OCI-LY7 (cell line): ENCODE results near the gene MALRD1. TPM values are rescaled to one million over a fixed set of nuclear protein-coding genes. Genes with fewer than 3 reads are reported as not detected.

Experiments used
- BruUV-seq: library from RNA; stranded (reverse); fragments of 400-500 nt; replicated peaks from 2 replicates; lab custom pipeline; 2021; lab: Mats Ljungman, UMichigan
- CTCF ChIA-PET: fragments of 300-600 bp; sonication (Branson Sonifier 250); formaldehyde crosslinking; loops from one replicate; lab custom pipeline; 2022; ENCODE audit warnings: antibody characterized with exemption; ENCODE audit not compliant: unreplicated experiment; lab: Charles Lee
- POLR2A ChIA-PET: fragments of 300-600 bp; sonication (Branson Sonifier 250); formaldehyde crosslinking; loops from one replicate; lab custom pipeline; 2022; ENCODE audit warnings: antibody characterized with exemption; lab: Charles Lee
- DNase-seq: peaks from one replicate; pipeline ENCODE4 v3.0.0-alpha.2; 2015; ENCODE audit warnings: low spot score
- H2AFZ ChIP-seq: fragments of 200-600 bp; sonication (generic), shearing (Covaris generic); 2 replicates; pipeline ENCODE4 v1.6.1; 2014; ENCODE audit warnings: mild to moderate bottlenecking, antibody characterized with exemption, low read length, moderate library complexity
- H3K27ac ChIP-seq: fragments of 200-600 bp; sonication (generic); 2 replicates; pipeline ENCODE4 v1.5.1; 2014; ENCODE audit warnings: mixed run types, low read depth, mild to moderate bottlenecking, moderate library complexity, low read length, inconsistent platforms; ENCODE audit not compliant: poor library complexity, severe bottlenecking
- H3K36me3 ChIP-seq: fragments of 200-600 bp; sonication (generic); 2 replicates; pipeline ENCODE4 v1.6.1; 2014; ENCODE audit warnings: mild to moderate bottlenecking, antibody characterized with exemption, low read length, moderate library complexity, mixed read lengths; ENCODE audit not compliant: insufficient read depth
- H3K4me1 ChIP-seq: fragments of 200-600 bp; sonication (generic); 2 replicates; pipeline ENCODE4 v1.5.1; 2014; ENCODE audit warnings: mild to moderate bottlenecking, low read length; ENCODE audit not compliant: insufficient read depth, poor library complexity, severe bottlenecking
- H3K4me2 ChIP-seq: fragments of 200-600 bp; sonication (generic); 2 replicates; pipeline ENCODE4 v1.6.1; 2014; ENCODE audit warnings: mild to moderate bottlenecking, low read length
- H3K4me3 ChIP-seq: fragments of 200-600 bp; sonication (generic); 2 replicates; pipeline ENCODE4 v1.5.1; 2014; ENCODE audit warnings: mild to moderate bottlenecking, low read depth, low read length; ENCODE audit not compliant: poor library complexity, severe bottlenecking
- H3K79me2 ChIP-seq: fragments of 200-600 bp; sonication (generic); 2 replicates; pipeline ENCODE4 v1.6.1; 2016; ENCODE audit warnings: low read depth, mild to moderate bottlenecking, low read length, moderate library complexity, mixed read lengths; ENCODE audit not compliant: insufficient read depth
- H3K9me2 ChIP-seq: fragments of 200-600 bp; sonication (generic); 2 replicates; pipeline ENCODE4 v1.6.1; 2016; ENCODE audit warnings: mild to moderate bottlenecking, low read length, mixed read lengths; ENCODE audit not compliant: insufficient read depth
- H3K9me3 ChIP-seq: fragments of 200-600 bp; sonication (generic); 2 replicates; pipeline ENCODE4 v1.6.1; 2014; ENCODE audit warnings: mild to moderate bottlenecking, mixed run types, low read length, mixed read lengths
- H4K20me1 ChIP-seq: fragments of 200-600 bp; sonication (generic); 2 replicates; pipeline ENCODE4 v1.6.1; 2014; ENCODE audit warnings: mild to moderate bottlenecking, antibody characterized with exemption, low read length, moderate library complexity, mixed read lengths; ENCODE audit not compliant: insufficient read depth
- EZH2phosphoT487 ChIP-seq: fragments of 200-600 bp; sonication (generic); IDR thresholded peaks from 2 replicates; pipeline ENCODE4 v1.6.1; 2018; ENCODE audit warnings: low read depth, borderline replicate concordance, mild to moderate bottlenecking, mixed run types, antibody characterized with exemption, low read length, moderate library complexity, mixed read lengths
- intact Hi-C: fragments of 100-400 bp; cut with micrococcal nuclease; formaldehyde crosslinking; loops from one replicate; pipeline ENCODE4 v1.10.0; 2022; ENCODE audit not compliant: unreplicated experiment
- total RNA-seq, 2 experiments: library from RNA; depleted of rRNA in 1 of 2; stranded (reverse); fragments of >200 nt in 1 of 2; shearing (Covaris generic) in 1 of 2; gene quantifications; 2 replicates each; pipeline ENCODE4 v1.2.3, GENCODE V29; 2014 to 2022
- TF ChIP-seq, protein P1 (sequence below): fragments of 200-600 bp; sonication (generic); conservative IDR thresholded peaks from 2 replicates; pipeline ENCODE4 v1.5.1; 2014; ENCODE audit warnings: mild to moderate bottlenecking, antibody characterized with exemption, low read length, moderate library complexity, mixed read lengths

Gene MALRD1
- total RNA-seq, 2 experiments from 2014 or later, result not detected

DNA sequence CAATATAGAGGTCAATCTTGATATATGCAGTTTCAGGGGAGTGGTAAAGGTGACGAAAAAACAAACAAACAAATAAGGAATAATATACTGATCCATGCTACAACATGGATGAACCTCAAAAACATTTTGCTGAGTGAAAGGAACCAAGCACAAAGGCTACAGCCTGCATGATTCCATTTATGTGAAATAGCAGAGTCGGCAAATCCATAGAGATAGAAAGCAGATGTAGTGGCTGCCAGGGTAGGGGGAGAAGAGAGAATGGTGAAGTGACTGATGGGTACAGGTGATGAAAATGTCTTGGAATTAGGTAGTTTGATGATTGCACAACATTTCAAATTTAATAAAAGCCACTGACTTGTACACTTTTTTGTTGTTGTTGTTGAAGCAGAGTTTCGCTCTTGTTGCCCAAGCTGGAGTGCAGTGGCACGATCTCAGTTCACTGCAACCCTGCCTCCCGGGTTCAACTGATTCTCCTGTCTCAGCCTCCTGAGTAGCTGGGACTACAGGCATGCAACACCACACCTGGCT, 71.8 kb downstream of the MALRD1 start:
- CTCF ChIA-PET, result no interaction called here
- Histone ChIP-seq H4K20me1 (no peaks in the 10 kb centered on the region), H3K4me1 (no peaks in the 10 kb centered on the region), H3K4me2 (no peak overlapping the region), H3K36me3 (no peaks in the 10 kb centered on the region), H3K4me3 (no peak overlapping the region), H3K9me2 (no peaks in the 10 kb centered on the region), H3K79me2 (no peaks in the 10 kb centered on the region), H3K27ac (no peak overlapping the region), H3K9me3 (no peaks in the 10 kb centered on the region), H2AFZ (no peak overlapping the region)
- no peak for DNase-seq
- no TSS peak for BruUV-seq
- POLR2A ChIA-PET, result no interaction called here
- intact Hi-C loops, result no loop called here
- TF ChIP-seq EZH2phosphoT487, result no peak
- TF ChIP-seq, protein P1, sequence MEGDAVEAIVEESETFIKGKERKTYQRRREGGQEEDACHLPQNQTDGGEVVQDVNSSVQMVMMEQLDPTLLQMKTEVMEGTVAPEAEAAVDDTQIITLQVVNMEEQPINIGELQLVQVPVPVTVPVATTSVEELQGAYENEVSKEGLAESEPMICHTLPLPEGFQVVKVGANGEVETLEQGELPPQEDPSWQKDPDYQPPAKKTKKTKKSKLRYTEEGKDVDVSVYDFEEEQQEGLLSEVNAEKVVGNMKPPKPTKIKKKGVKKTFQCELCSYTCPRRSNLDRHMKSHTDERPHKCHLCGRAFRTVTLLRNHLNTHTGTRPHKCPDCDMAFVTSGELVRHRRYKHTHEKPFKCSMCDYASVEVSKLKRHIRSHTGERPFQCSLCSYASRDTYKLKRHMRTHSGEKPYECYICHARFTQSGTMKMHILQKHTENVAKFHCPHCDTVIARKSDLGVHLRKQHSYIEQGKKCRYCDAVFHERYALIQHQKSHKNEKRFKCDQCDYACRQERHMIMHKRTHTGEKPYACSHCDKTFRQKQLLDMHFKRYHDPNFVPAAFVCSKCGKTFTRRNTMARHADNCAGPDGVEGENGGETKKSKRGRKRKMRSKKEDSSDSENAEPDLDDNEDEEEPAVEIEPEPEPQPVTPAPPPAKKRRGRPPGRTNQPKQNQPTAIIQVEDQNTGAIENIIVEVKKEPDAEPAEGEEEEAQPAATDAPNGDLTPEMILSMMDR, result no peak

GRCh38 chr10:19133992-19134391, 85.4 kb downstream of the MALRD1 start:
- DNase-seq, result no peak
- H4K20me1 ChIP-seq, result no peaks in the 10 kb centered on the region
- no peak overlapping the region for H3K4me2 ChIP-seq
- POLR2A ChIA-PET, result no interaction called here
- no peaks in the 10 kb centered on the region for H3K36me3 ChIP-seq
- no peak overlapping the region for H2AFZ ChIP-seq
- H3K4me1 ChIP-seq, result no peaks in the 10 kb centered on the region
- no peak overlapping the region for H3K4me3 ChIP-seq
- intact Hi-C loops, result no loop called here
- H3K79me2 ChIP-seq, result no peaks in the 10 kb centered on the region
- H3K9me2 ChIP-seq, result no peaks in the 10 kb centered on the region
- BruUV-seq, result no TSS peak
- CTCF ChIA-PET, result interaction anchor here (0.5 kb wide), 1 partner anchor 490 kb away, joined by 4 read pairs; no protein-coding TSS in a partner anchor
- no peak overlapping the region for H3K27ac ChIP-seq
- H3K9me3 ChIP-seq, result no peaks in the 10 kb centered on the region
- no peak for TF ChIP-seq EZH2phosphoT487
- TF ChIP-seq, protein P1, result no peak

DNA sequence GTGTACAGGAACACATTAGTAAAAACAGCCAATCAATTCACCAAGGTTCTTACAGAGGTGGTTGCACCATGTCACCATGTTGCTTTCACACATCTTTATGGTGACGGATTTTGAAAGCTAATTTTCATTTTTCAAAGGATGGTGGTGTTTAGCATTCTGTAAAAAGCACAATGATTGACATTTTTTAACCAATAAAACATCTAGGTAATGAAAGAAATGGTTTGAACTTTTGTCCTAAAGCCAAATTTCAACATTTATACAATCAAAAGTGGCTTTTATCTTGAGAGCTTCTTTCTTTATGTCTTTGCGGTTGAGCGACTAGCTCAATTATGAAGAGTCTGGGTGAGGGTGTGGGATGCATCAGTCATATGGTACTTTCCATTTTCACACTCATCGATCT, 94.4 kb downstream of the MALRD1 start:
- Histone ChIP-seq H3K36me3 (no peaks in the 10 kb centered on the region), H3K79me2 (no peaks in the 10 kb centered on the region), H2AFZ (no peak overlapping the region), H3K4me2 (no peak overlapping the region), H3K9me3 (no peaks in the 10 kb centered on the region), H3K4me1 (no peaks in the 10 kb centered on the region), H3K27ac (no peak overlapping the region), H3K4me3 (no peak overlapping the region), H4K20me1 (no peaks in the 10 kb centered on the region), H3K9me2 (no peaks in the 10 kb centered on the region)
- ChIA-PET CTCF (no interaction called here), POLR2A (interaction anchor here (0.6 kb wide), 1 partner anchor 13 kb away, joined by 3 read pairs; no protein-coding TSS in a partner anchor)
- intact Hi-C loops, result no loop called here
- BruUV-seq, result no TSS peak
- no peak for TF ChIP-seq EZH2phosphoT487
- TF ChIP-seq, protein P1, result no peak
- DNase-seq, result no peak
